Measurements from ENCODE around the gene FOLR2.

FOLR2 gene

DNA sequence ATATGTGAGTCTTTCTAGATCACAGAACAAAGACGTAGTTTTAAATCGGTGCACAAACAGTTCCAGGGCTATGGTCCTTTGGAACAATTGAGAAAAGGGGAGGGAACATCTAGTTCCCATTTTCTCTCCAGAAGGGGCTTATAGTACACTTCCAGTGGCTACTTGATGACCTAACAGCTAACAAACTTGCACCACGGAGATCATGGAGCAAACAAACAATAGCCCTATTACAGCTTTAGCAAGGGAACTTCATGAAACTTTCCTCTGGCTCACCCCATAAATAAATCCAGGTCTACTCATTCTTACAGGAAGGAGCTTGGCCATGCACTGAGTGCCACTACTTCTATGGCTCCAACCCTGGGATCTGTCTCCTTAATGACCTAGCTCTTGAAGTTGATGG is 8.3 kb upstream of the FOLR2 start:
- DNase-seq = no peak

DNA sequence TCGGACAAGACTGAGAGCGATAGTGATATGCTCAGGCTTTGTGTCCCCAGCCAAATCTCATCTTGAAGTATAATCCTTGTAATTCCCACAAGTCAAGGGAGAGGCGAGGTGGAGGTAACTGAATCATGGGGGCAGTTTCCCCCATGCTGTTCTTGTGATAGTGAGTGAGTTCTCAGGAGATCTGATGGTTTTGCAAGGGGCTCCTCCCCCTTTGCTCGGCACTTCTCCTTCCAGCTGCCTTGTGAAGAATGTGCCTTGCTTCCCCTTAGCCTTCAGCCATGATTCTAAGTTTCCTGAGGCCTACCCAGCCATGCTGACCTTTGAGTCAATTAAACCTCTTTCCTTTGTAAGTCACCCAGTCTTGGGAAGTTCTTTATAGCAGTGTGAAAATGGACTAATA is 7.5 kb upstream of the FOLR2 start:
- DNase-seq = no peak

DNA sequence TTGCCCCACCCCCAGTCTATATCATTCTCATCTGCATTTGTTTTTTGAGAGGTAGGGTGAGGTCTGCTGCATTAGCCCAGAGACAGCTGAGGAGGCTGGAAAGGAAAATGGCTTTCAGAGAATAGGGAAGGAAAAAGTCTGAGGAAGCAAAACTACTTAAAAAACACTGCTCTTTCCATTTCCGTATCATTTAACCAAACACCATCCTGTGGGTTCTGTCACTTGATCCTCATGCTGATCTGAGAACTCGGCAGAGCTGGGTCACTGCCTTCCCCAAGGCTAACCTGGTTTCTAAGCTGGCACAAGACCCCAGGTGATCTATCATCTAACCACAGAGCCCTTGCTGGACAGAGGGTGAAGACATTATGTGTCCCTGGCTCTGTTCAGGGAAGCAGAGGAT is 1.2 kb downstream of the FOLR2 start:
- no peak for DNase-seq

DNA sequence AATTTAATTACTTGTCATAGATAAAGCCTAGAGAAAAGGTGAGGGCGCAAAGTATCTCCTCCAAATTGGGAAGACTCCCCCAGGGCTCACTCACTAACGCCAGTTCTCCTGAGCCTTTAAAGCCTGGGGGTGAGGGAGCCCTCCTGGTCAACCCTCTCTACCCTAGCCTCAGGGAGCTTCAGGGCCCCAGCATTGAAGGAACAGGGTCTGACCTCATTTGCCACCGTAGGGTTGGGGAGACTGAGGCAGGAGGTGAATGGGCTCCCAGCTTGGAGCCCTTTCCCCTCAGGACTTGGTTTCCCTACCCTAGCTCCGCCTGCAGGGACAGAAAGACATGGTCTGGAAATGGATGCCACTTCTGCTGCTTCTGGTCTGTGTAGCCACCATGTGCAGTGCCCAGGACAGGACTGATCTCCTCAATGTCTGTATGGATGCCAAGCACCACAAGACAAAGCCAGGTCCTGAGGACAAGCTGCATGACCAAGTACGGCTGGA is 1.7 kb downstream of the FOLR2 start:
- DNase-seq = no peak

DNA sequence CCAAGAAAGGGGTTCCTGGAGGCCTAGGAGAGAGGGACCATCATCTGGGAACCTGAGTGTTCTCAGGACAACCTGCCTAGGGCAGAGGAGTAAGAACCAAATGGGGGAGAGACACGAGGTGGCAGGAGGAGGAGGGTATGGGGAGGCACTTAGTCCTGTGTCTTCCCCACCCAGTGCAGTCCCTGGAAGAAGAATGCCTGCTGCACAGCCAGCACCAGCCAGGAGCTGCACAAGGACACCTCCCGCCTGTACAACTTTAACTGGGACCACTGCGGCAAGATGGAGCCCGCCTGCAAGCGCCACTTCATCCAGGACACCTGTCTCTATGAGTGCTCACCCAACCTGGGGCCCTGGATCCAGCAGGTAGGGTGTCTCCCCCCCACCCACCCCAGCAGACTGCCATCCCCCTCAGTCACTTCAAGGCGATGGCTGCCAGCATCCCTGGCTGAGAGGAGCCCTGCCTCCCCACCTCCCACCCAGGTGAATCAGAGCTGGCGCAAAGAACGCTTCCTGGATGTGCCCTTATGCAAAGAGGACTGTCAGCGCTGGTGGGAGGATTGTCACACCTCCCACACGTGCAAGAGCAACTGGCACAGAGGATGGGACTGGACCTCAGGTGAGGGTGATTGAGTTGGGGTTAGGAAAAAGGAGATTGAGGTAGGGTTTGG is 4.2 kb downstream of the FOLR2 start:
- DNase-seq = no peak

DNA sequence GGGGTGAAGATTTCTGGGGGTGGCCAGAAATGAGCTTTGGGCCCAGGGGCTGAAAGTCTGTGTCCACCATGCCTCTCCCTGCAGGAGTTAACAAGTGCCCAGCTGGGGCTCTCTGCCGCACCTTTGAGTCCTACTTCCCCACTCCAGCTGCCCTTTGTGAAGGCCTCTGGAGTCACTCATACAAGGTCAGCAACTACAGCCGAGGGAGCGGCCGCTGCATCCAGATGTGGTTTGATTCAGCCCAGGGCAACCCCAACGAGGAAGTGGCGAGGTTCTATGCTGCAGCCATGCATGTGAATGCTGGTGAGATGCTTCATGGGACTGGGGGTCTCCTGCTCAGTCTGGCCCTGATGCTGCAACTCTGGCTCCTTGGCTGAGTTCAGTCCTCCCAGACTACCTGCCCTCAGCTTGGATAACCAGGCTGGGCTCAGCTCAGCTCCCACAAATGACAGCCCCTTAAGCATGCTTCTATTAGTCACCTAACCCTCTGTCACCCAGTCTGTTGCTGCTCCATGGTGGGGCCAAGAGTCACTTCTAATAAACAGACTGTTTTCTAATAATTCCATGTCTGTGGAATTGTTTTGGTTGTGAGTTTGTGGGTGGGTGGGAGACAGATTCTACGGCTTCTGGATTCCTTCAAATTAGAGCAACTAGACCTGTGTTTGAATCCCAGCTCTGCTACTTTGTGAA is 4.9 kb downstream of the FOLR2 start:
- no peak for DNase-seq

DNA sequence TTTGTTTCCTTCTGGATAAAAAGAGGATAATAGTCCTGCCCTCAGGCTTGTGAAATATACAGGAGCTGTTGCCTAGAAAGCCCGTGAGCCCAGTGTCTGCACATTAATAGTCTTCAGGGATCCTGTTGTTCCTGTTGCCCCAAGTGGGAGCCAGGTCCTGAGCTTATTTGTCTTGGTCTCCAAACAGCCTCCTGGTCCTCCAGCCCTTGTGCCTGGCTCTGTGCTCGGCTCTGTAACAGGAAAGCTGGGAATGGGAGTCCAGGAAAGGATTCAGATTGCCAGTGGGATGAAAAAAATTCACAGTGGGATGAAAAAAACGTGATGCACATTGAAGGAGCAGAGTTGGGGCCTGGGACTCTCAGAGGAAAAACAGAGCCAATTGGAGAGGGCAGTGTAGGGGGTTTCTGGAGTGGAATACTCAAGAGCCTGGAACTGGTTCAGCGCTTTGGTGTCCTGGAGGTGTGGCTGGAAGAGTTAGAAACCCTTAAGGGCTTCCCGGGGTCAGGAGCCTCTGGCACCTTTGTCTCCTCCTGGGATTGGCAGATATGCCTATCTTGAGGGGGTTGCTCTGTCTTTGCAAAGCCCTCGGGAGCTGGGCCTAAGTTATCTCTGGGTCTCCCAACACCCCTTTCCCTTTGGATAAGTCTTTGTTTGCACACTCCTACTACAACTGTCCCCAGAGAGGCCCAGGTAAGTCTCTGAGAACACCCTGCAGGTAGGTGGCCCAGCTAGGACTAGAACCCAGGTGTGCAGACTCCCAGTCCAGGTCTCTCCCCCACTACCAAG is 5.7 kb downstream of the FOLR2 start:
- DNase-seq = no peak

DNA sequence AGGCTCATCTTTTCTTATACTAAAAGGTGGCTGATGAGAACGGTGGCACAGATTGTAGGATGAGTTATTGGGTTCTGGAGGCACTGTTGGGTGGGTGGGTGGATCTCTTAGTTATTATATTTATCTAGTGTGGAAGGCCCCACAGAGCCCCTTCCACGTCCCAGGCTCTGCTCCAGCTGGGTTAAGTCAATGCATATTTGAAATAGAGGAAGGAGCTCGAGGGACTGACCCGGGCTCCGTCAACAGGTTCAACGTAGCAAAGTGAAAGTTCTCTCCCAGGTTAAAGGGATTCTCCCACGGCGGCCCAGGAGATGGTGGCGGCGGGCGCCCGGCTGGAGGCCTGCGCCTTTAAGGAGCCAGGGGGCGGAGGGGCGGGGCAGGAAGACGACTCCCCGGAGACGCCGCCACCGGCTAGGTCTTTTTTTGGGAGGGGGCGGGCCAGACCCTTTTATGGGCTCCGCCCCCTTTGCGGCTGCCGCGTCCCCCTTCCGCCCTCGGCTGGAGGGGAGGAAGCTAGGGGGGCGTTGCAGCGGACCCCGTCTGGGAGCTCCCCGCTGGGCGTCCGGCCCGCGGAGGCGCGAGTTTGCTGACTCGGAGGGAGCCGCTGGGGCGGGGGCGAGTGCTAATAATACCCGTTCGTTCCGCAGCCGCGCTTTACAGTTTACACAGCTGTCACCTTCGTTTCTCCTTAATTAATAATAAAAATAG is 6.5 kb downstream of the FOLR2 start:
- DNase-seq = peak; percentile 95

DNA sequence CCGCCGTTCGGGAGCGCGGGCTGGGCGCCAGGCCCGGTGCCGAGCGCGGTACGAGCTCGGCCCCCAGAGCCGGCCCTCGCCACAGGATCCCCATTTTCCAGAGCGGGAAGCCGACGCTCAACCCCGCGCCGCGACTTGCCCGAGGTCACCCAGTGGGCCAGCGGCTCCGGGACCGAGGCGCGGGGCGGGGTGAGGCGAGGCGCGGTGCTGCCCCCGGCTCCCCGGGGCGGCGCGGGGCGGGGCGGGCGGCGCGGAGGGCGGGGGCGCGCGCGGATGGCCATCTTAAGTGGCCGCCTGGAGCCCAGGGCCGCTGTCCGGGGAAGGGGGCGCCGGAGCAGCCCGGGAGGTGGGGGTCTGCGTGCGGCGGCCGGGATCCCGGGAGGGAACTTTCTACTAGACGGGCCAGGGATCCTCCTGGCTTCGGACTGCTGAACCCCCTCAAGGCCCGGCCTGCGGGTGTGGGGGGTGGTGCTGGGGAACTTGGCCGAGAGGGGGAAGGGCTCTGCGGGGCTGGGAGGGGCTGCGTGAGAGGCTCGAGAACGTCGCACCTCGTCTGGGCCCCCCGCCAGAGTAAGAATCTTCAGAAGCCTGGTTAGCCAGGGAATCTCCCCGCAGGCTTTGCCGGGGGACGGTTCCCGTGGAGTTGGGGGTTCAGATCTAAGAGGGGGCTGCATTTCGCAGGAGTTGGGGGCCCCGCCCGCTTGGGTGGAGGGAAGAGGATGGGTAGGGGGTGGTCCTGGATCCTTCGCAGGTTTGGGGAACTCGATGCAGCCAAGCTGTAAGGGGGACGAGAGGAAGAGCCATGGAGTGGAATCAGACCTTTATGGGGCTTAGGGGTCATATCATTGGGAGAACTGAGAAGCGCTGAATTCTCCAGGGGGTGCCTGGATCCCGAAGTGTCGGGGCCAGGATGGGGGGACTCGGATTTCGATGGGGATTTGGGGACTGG is 7.3 kb downstream of the FOLR2 start:
- DNase-seq = peak; percentile 79

DNA sequence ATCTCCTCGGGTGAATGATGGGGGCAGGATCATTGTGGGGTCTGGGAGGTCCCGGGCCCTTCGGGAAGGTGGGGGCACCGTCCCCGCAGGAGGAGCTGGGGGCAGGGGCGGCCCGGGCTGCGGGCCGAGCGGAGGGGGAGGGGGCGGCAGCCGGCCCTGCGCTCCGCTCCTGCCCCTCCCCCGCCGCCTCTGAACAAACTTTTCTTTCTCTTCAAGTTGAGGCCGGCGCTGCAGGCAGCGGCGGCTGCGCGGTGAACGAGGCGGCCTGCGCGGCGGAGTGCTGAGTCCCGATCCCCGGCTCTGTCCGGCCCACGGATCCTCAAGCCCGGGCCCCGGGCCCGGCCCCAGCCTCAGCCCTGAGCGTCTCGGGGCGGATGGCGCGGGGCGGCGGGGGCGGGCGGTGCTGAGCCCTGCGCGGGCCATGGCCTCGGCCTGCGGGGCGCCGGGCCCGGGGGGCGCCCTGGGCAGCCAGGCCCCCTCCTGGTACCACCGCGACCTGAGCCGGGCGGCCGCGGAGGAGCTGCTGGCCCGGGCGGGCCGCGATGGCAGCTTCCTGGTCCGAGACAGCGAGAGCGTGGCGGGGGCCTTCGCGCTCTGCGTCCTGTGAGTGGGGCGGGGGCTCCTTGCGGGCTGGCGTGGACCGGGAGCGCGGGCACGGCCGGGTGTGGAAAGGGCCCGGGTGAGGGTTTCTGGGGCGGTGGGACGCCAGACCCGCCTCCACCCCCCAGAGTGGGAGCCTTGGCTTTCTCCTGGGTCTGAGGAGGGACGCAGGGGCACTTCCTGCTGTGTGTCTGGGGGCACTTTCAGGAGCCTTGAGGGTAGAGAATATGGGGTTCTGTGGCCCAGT is 8.2 kb downstream of the FOLR2 start, which contains the start of gene INPPL1:
TSS of gene INPPL1 (plus strand) at position 204 of the 847 bp plus-strand sequence. CDS start at position 422, 218 bp downstream.
- DNase-seq = peak; percentile 54

DNA sequence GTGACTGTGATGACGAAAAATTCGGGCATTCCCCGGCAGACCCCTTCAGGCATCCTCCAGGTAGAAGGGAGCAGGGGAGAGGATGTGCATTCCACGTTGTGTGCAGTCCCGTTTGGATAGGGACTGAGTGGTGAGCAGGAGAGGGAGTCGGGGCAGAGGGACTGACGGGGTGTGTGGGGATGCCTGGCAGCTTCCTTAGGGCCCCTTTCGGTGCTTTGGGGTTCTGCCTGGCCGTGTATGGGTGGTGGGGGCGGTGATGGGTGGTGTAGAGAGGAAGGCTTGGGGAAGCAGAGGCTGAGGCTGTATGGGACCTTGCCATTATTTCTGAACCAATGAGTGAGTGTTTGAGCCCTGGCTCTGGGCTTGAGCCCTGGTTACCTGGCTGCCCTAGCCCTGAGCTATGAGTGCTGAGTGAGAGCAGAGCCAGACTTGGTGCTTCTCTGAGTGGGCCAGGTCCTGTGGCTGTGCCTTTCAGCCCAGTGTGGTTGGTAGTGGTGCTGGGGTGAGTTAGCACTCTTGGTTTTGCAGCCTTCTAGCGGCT is 8.9 kb downstream of the FOLR2 start:
- no peak for DNase-seq

DNA sequence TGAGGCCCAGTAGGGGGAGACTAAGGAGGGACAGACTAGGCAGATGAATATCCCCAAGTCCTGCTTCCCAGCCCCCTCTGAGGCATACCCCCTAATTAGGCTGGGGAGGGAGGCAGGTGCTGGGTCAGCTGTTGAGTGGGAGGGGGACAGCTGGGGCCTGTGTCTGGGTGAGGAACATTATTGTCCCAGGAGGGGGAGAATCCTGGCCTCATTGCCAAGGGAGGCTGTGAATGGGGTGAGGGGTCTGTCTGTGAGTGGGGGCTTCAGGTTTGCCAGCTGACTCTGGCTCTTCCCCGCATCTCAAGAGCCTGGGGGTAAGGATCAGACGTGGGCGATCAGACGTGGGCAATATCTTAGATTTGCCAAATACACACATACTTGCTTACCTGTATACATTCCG is 10.1 kb downstream of the FOLR2 start:
- no peak for DNase-seq

DNA sequence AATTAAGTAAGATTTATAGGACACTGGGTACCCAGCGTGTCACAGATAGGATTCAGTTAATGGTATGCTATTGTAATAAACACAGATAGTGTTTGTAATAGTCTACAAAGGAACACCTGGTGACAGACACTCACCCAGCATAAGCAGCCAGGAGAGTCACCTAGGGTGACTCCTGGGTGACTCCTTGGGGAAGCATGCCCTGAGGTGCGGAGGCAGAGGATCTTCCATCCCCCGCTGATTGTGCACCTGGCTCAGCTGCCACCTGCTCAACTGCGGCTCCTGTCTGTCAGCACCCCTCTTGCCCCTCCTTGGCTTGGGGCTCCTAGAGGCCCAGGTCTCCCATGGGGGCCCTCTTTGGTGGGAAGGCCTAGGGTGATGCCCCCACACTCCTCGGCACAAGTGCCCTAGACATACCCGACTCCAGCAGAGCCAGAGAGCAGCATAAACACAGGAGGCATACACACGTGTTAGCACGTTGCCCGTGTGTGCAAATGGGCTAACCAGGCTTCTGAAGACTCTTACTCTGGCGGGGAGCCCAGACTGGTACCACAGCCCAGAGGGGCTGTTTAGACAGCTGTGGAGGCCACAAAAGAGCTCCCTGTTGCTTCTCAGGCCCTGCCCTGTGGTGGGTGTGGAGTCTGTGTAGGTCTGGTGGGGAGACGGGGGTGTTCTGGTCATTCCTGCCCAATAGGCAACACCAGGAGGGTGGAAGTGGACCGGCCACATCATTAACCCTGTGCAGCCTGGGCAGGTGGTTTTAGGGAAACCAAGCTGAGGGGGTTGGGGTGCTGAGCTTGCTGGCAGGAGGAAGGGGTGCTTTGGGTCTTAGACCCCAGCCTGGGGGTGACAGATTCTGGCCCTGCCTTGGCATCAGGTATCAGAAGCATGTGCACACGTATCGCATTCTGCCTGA is 11.0 kb downstream of the FOLR2 start:
- no peak for DNase-seq

DNA sequence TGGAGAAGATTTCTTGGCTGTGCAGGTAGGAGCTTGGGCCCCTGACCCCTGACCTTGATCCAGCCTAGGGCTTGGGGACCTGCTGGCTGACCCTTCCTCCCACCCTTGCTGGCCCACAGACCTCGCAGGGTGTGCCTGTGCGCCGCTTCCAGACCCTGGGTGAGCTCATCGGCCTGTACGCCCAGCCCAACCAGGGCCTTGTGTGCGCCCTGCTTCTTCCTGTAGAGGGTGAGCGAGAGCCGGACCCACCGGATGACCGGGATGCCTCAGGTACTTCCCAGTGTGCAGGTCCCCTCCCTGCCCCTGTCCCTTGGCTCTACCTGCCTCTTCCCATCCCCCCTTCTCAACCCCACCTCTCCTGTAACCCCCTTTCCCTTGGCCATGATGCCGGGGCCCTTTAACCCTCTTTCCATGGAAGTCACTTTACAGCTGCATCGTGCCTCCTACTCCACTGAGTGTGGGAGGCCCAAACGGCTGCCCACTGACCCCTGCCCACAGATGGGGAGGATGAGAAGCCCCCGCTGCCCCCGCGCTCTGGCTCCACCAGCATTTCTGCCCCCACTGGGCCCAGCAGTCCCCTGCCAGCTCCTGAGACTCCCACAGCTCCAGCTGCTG is 11.7 kb downstream of the FOLR2 start:
- no peak for DNase-seq

DNA sequence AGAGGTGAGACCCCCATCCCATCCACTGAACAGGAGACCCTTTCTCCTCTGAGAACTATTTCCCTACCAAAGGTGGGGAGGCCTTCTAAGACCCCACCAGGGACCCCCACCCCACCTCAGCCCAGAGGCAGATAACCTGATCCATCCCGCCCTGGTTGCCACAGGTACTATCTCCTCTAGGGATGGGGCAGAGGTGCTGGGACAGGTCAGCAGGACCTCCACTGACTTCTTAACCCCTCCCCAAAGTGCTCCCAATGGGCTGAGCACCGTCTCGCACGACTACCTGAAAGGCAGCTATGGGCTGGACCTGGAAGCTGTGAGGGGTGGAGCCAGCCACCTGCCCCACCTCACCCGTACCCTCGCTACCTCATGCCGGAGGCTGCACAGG is 12.2 kb downstream of the FOLR2 start:
- DNase-seq = no peak

DNA sequence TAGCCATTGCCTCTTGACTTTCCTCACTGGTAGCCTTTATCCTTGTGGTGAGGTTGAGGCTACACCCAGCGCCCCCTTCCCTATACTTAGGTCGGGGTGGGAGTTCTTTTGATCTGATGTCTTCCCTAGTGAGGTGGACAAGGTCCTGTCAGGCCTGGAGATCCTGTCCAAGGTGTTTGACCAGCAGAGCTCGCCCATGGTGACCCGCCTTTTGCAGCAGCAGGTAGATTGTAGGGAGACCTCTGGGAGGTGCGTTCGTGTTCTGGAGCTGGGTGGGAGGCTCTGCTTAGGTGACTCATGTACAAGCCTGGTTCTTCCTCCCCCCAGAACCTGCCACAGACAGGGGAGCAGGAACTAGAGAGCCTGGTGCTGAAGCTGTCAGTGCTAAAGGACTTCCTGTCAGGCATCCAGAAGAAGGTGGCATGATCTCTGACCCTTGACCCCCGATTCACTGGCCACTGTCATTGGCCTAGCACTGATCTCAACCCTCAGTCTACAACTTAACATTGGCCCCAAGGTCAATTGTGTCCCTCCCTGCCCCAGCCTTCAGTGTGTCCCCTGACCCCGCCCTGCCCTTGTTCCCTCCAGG is 12.8 kb downstream of the FOLR2 start:
- no peak for DNase-seq

DNA sequence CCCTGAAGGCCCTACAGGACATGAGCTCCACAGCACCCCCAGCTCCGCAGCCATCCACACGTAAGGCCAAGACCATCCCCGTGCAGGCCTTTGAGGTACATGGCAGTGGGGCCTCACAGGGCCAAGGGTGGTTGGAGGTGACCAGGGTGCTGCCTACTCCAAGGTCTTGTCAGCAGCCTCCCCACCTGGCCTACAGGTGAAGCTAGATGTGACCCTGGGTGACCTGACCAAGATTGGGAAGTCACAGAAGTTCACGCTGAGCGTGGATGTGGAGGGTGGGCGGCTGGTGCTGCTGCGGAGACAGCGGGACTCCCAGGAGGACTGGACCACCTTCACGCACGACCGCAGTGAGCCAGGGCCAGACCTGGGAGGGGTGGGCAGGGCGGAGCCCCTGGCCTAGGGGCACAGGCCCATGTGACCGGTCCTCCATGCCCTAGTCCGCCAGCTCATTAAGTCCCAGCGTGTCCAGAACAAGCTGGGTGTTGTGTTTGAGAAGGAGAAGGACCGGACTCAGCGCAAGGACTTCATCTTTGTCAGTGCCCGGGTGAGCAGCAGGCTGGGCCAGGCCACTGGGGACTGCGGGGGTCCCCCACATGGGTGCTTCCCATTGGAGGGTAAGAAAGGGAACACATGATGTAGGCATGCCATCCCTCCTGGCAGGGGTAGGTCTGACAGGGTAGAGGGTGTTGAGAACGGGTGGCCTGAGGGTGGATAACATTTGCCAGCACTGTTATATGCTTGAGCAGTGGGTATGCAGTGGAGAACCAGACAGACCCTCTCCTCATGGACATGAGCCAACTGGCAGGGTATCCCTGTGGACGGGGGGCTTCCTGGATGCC is 13.6 kb downstream of the FOLR2 start:
- no peak for DNase-seq

All from fibroblast of skin of right biceps (primary cell).